ENCODE measurements around the gene ZMPSTE24. TPM values are rescaled to one million over a fixed set of nuclear protein-coding genes. Genes with fewer than 3 reads are reported as not detected.
"Not testable (repeated sequence)": the region's sequence is repeated elsewhere in the genome, so short reads cannot be mapped to it uniquely, and the experiment has no call there.

ZMPSTE24 gene
- total RNA-seq, 1 experiment from 2014 or later: 55.7 TPM

GRCh38 chr1:40316595-40317393 lies 58.8 kb downstream of the ZMPSTE24 start, which contains the start of gene COL9A2:
COL9A2 (minus strand) TSS chr1:40317286; CDS start chr1:40317197, 89 bp downstream.
- no peak for DNase-seq (ENCODE audit: low read depth)

- DNase-seq (ENCODE audit: low read depth): no peak
These were observed 59.5 kb downstream of the ZMPSTE24 start for GRCh38 chr1:40317394-40318074.

GRCh38 chr1:40318476-40318875 lies 60.4 kb downstream of the ZMPSTE24 start:
- no peak for DNase-seq (ENCODE audit: low read depth)

- DNase-seq (ENCODE audit: low read depth): no peak
These were observed 61.1 kb downstream of the ZMPSTE24 start for GRCh38 chr1:40318970-40319621.

- not testable (repeated sequence) for DNase-seq (ENCODE audit: low read depth)
These were observed 73.4 kb downstream of the ZMPSTE24 start for GRCh38 chr1:40331403-40331802.

- DNase-seq (ENCODE audit: low read depth): no peak
These were observed 74.7 kb downstream of the ZMPSTE24 start for GRCh38 chr1:40332695-40333094.

- no peak for DNase-seq (ENCODE audit: low read depth)
These were observed 79.4 kb downstream of the ZMPSTE24 start for GRCh38 chr1:40337443-40337842.

GRCh38 chr1:40338745-40339419 lies 80.8 kb downstream of the ZMPSTE24 start:
- DNase-seq (ENCODE audit: low read depth): peak; percentile 76

GRCh38 chr1:40339420-40340323 lies 81.6 kb downstream of the ZMPSTE24 start:
- no peak for DNase-seq (ENCODE audit: low read depth)

- no peak for DNase-seq (ENCODE audit: low read depth)
These were observed 83.7 kb downstream of the ZMPSTE24 start for GRCh38 chr1:40341491-40342380.

- DNase-seq (ENCODE audit: low read depth): not testable (repeated sequence)
These were observed 84.3 kb downstream of the ZMPSTE24 start for GRCh38 chr1:40342381-40342717.

Other genes with a start within 250 kb of the ZMPSTE24 start
- 537 and 558 TPM in 2 replicates for gene CAP1, start 217.5 kb upstream of the ZMPSTE24 start, total RNA-seq (2014; rRNA removed; shearing (Covaris generic))
- gene PPT1, start 161.0 kb upstream of the ZMPSTE24 start, total RNA-seq (2014; rRNA removed; shearing (Covaris generic)): 70.5 and 89.1 TPM in 2 replicates
- gene RLF, start 96.8 kb upstream of the ZMPSTE24 start, total RNA-seq (2014; rRNA removed; shearing (Covaris generic)): 9.0 and 10.7 TPM in 2 replicates
- gene TMCO2, start 10.3 kb upstream of the ZMPSTE24 start, total RNA-seq (2014; rRNA removed; shearing (Covaris generic)): not detected in 2 replicates
- 0.07 and 0.43 TPM in 2 replicates for gene COL9A2, start 59.0 kb downstream of the ZMPSTE24 start, total RNA-seq (2014; rRNA removed; shearing (Covaris generic))
- gene SMAP2, start 115.5 kb downstream of the ZMPSTE24 start, total RNA-seq (2014; rRNA removed; shearing (Covaris generic)): 19.1 and 23.2 TPM in 2 replicates
- 4.0 and 5.0 TPM in 2 replicates for gene ZFP69B, start 192.2 kb downstream of the ZMPSTE24 start, total RNA-seq (2014; rRNA removed; shearing (Covaris generic))
- gene ZFP69, start 219.1 kb downstream of the ZMPSTE24 start, total RNA-seq (2014; rRNA removed; shearing (Covaris generic)): 4.0 and 4.5 TPM in 2 replicates

All from HT1080 (cell line).